Smooth muscle cell of the umbilical artery (primary cell): Measurements from ENCODE around the gene TNS2. TPM values are rescaled to one million over a fixed set of nuclear protein-coding genes. Genes with fewer than 3 reads are reported as not detected.

Experiments used
- total RNA-seq: library from RNA; depleted of rRNA; stranded (reverse); fragments of >200 nt; gene quantifications from 2 replicates; pipeline ENCODE4 v1.2.3, GENCODE V29; 2014

TNS2 gene
- 6.9 and 7.4 TPM in 2 replicates for total RNA-seq

GRCh38 chr12:53049571-53050318 is at the start of gene TNS2:
TNS2 (plus strand) TSS chr12:53050065; CDS start chr12:53050186, 121 bp downstream.

DNA sequence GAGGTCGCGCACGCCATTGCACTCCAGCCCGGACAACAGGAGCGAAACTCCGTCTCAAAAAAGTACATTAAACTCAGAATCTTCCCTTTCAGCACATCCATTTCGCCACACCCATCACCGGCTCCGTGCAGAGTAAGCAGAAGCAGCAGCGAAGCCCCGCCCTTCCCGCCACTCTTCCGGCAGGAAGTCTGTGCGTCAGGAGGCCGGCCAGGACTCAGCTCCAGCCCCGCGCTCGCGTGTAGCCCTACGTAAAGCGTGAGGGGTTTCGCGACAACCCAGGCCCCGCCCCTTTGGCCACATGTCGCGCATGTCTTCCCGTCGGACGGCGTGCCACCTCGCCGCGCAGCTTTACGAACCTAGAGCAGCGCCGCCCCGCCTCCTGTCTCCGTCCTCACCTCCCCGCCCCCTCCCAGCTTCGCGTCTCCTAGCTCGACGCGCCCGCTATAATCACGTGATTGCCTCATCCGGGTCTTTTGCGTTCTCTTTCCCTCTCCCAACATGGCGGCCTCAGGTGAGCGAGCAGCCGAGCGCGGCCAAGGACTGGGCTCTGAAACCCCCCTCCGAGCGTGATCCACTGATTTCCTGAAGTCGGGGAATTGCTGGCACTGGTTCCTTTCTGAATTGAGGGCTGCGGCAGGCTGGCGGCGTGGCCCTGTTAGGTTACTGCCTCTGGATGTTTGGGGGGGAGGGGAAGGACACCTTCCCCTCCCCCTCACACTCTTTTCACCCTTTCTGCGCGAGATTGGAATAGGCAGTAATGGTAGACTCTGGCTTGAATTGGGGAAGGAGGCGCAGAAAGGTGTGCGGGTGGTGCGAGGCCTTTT is 43.7 kb upstream of the TNS2 start, which contains the start of gene EIF4B:
Gene EIF4B, plus strand, starts transcription at position 471 of the 824 bp plus-strand sequence. Its CDS starts 28 bp downstream, at position 499.

DNA sequence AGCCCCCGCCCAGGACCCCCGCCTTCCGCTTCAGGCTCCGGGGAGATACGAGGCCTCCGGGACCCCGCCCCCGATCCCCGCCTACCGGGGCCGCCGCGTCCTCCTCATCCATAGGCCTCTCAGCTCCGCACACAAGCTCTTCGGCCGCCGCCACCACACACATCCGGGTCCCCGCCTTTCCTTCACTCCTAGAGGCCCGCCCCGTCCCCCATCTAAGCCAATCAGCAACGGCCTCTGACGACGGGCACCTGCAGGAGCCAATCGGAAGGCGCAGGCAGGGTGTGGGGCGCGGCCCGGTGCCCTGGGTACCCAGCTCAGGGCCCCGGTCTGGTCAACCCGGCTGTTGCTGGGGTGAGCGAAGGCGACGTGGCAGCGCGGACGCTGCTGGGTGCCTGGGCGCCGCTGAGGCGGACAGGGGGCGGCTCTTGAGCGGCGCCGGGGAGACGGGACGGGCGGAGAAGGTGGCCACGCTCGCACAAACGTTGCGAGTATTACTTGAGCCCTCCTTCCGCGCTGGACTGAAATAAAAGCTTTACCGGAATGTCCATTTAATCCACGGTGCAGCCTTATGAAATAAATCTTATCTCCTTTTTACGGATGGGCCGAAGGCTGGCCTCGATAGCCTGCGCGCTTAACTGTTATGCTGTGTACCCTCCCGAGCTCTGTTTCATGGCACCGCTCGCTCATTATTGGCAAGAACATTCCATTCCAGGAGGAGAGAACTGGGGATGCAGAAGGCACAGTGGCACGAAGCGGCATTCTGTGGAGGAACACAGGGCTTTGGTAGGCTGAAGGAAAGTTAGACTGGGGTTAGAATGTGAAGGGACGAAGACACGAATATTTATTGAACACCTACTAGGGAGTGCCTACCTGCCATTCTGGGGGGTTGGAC is 29.6 kb downstream of the TNS2 start, which contains the start of gene SPRYD3:
Gene SPRYD3, minus strand, starts transcription at position 165 of the 892 bp plus-strand sequence. Its CDS starts 57 bp downstream, at position 108.

DNA sequence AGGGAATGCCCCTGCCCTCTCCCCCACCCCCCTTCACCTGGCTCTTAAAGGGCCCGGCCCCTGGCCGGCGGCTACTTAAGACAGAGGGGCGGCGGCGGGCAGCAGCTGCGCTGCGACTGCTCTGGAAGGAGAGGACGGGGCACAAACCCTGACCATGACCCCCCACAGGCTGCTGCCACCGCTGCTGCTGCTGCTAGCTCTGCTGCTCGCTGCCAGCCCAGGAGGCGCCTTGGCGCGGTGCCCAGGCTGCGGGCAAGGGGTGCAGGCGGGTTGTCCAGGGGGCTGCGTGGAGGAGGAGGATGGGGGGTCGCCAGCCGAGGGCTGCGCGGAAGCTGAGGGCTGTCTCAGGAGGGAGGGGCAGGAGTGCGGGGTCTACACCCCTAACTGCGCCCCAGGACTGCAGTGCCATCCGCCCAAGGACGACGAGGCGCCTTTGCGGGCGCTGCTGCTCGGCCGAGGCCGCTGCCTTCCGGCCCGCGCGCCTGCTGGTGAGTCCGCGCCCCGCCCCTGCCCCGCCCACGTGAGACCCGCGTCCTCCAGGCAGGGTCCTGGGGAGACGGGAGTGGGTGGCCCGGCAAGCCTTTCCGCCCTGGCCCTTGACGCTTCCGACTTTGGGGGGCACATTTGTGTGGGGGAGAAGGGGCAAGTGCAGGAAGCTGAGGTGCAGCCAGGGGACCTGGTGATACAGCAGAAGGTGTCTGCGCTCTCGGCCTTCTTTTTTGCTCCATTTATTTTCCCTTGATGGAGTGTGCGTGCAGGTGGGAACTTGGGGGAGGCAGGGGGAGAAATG is 47.9 kb downstream of the TNS2 start, which contains the start of gene IGFBP6:
Gene IGFBP6, plus strand, starts transcription at position 104 of the 790 bp plus-strand sequence. Its CDS starts 51 bp downstream, at position 155.

GRCh38 chr12:53102883-53103807 is 53.3 kb downstream of the TNS2 start, which contains the start of gene SOAT2:
SOAT2 (plus strand) TSS chr12:53103486; CDS start chr12:53103578, 92 bp downstream.

Other genes with a start within 250 kb of the TNS2 start
- gene KRT4, start 235.9 kb upstream of the TNS2 start, total RNA-seq, result not detected in 2 replicates
- gene KRT79, start 215.8 kb upstream of the TNS2 start, total RNA-seq, result not detected in 2 replicates
- not detected in 2 replicates for gene KRT78, start 201.1 kb upstream of the TNS2 start, total RNA-seq
- 226 and 547 TPM in 2 replicates for gene KRT8, start 145.0 kb upstream of the TNS2 start, total RNA-seq
- 325 and 738 TPM in 2 replicates for gene KRT18, start 100.9 kb upstream of the TNS2 start, total RNA-seq
- 1,104 and 1,171 TPM in 2 replicates for gene EIF4B, start 43.6 kb upstream of the TNS2 start, total RNA-seq
- 24.9 and 25.1 TPM in 2 replicates for gene SPRYD3, start 29.3 kb downstream of the TNS2 start, total RNA-seq
- gene IGFBP6, start 47.6 kb downstream of the TNS2 start, total RNA-seq, result 202 and 245 TPM in 2 replicates
- gene SOAT2, start 53.4 kb downstream of the TNS2 start, total RNA-seq, result not detected in 2 replicates
- gene ZNF740, start 130.7 kb downstream of the TNS2 start, total RNA-seq, result 11.6 and 14.8 TPM in 2 replicates
- 8.3 and 14.5 TPM in 2 replicates for gene CSAD, start 130.9 kb downstream of the TNS2 start, total RNA-seq
- gene ITGB7, start 157.2 kb downstream of the TNS2 start, total RNA-seq, result 0.30 and 0.42 TPM in 2 replicates
- 17.8 and 33.3 TPM in 2 replicates for gene RARG, start 182.1 kb downstream of the TNS2 start, total RNA-seq
- 0.59 and 5.3 TPM in 2 replicates for gene ESPL1, start 218.2 kb downstream of the TNS2 start, total RNA-seq
- gene PFDN5, start 245.5 kb downstream of the TNS2 start, total RNA-seq, result 189 and 681 TPM in 2 replicates
- gene MYG1, start 249.6 kb downstream of the TNS2 start, total RNA-seq, result 27.6 and 31.7 TPM in 2 replicates